HG02610 (cell line): ENCODE results near the gene MAPK8IP1.

Source experiments
- ATAC-seq: cut with Tn5 transposase; IDR thresholded peaks from one replicate; pipeline ENCODE4 v1.9.1; 2021; ENCODE audit warnings: mild to moderate bottlenecking, moderate library complexity; ENCODE audit not compliant: unreplicated experiment

Gene MAPK8IP1

DNA sequence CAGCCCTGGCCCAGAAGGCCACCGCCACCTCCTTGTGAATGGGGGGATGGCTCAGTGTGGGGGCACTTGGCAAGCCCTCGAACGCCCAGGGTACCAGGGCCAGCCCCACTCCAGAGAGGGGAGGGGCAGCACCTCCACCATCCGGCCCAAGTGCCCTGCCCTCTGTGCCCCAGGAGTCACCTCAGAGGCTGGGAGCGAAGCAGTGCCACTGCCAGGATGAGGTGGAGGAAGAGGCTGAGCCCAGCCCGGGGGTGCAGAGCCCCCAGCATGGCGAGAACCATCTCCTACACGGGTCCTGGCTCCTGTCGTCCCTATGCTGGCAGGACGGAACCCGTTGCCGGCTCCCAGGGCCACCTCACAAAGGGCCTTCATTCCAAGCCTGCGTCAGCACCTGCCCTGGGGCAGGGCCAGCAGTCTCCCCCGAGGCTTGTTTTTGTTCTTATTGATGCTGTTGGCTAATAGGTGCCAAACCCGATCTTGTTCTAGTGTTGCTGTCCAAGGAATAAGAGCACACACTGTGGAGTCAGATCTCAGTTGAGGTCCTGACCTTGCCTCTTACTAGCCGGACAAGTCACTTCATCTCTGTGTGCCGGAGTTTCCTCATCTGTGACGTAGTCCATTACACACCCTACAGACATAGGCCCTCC, 21.6 kb downstream of the MAPK8IP1 start, which contains the start of gene FREY1:
TSS of gene FREY1 (minus strand) at position 307 of the 647 bp plus-strand sequence. CDS start at position 281, 26 bp downstream.
- ATAC-seq, result no peak

- ATAC-seq, result no peak
These were observed 22.5 kb downstream of the MAPK8IP1 start for GRCh38 chr11:45907911-45908370.

DNA sequence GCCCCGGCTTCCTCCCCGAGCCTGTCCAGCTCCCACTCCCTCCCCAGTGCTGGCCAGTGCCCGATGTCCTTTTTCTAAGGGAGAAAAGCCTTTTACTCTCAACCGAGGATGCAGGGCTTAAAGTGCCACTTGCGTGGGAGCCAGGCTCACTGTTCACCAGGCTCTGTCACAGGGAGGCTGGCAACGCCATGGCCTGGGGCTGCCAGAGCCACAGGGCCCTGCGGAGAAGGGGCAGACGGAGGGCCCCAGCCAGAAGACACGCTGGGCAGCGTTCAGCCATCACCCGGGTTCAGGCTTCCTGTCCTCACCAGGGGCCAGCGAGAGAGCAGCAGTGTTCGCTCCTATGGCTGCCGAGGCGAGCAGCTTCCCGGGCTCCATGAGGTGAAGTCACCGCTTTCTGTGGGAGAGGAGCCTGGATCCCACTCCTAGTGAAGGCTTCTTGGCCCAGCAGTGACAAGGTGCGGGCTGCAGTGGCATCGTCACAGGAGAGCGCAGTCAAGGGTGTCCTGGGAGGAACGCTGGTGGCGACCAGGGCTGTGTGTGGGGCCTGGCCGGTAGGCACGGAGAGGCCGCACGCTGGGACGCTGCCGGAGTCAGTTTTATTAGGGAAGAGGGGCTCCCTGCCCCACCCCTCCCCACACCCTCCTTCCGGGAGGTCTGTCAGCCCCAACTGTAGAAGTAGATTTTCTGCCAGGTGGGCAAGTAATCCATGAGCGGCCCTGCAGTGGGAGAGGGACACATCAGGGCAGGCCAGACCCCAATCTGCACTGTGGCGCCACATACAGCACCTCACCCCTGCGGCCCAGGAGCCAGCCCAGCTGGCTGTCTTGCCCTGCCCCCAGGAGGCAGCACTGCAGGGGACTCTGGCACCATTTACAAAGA, 24.4 kb downstream of the MAPK8IP1 start:
- no peak for ATAC-seq

GRCh38 chr11:45910623-45911022, 25.2 kb downstream of the MAPK8IP1 start:
- ATAC-seq, result no peak

DNA sequence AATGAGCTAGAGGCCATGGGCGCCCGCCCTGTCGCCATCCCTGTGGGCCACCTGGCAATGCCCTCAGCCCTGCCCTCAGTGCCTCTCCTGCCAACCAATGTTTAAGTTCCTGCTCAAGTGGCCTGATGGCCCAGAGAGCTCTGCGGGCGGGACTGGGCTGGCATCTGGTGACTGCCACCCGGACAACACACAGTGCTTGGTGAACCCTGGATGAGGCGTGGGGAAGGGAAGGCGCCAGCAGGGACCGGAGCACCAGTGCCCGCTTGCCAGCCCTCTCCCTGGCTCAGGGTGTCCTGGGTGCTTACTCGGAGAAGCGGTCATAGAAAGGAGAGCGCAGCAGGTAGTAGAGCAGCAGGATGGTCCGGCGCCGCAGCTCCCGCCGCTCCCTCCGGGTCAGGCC, 28.1 kb downstream of the MAPK8IP1 start:
- ATAC-seq, result no peak

- no peak for ATAC-seq
These were observed 28.6 kb downstream of the MAPK8IP1 start for GRCh38 chr11:45913942-45914635.

DNA sequence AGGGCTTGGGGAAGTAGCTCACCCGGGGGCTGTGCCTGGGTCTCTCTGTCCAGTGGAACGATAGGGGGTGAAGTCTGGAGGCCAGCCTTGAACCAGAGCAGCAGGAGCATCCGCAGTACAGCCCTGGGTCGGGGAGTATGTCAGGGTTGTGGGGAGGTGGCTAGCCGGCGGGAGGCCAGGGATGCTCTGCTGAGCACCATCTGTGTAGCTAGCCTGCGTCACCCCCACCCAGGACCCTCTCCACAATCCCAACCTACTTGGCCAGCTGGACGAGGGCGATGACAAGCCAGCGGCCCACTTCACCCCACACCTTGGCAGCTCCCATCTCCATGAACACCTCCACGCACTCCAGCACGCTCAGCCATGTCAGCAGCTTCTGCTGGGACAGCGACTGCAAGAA, 30.0 kb downstream of the MAPK8IP1 start:
- ATAC-seq, result no peak

- no peak for ATAC-seq
These were observed 31.8 kb downstream of the MAPK8IP1 start for GRCh38 chr11:45917286-45917622.

- peak; percentile 93 for ATAC-seq
These were observed 32.3 kb downstream of the MAPK8IP1 start, which contains the start of gene PEX16 for GRCh38 chr11:45917623-45918330. Gene PEX16, minus strand, starts transcription at chr11:45917877. Its CDS starts 66 bp downstream, at chr11:45917811.

GRCh38 chr11:45918331-45918941, 33.0 kb downstream of the MAPK8IP1 start:
- peak; percentile 34 for ATAC-seq

GRCh38 chr11:45918962-45919675, 33.7 kb downstream of the MAPK8IP1 start:
- no peak for ATAC-seq

- ATAC-seq, result no peak
These were observed 34.5 kb downstream of the MAPK8IP1 start for GRCh38 chr11:45919806-45920530.

DNA sequence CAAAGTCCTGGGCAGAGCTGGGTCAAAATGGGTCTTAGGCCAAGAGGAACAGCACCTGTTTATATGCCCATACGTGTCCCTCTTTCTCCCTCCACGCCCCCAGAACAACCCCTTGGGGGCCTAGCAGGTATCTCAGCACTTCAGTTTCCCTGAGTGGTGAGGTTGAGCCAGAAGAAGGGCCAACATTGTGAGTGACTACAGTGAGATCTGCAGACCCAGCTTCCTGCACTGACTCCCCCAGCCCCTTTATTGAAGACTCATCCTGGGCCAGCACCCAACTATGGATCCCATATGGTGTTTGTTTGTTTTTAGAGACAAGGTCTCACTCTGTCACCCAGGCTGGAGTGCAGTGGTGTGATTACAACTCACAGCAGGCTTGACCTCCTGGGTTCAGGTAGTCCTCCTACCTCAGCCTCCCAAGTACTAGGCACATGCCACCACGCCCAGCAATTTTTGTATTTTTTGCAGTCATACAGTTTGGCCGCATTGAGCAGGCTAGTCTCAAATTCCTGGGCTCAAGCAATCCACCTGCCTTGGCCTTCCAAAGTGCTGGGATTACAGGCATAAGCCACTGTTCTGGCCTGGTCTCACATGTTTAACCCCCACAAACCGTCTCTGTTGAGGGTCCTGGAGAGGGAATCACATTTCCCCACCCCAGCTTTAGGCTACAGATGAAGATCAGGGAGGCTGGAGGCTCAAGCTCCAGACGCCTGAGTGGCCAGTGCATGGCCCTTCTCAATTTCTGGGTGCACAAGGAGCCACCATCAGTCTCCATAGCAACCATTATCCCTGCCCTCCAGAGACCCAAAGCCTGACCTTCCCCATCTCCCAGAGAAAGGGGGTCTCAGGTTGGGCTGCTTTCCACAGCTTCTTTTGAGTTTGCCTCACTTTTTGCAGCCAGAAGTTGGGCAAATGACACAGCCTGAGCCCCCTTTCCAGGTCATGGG, 35.4 kb downstream of the MAPK8IP1 start:
- no peak for ATAC-seq

- no peak for ATAC-seq
These were observed 36.3 kb downstream of the MAPK8IP1 start for GRCh38 chr11:45921561-45922424.

DNA sequence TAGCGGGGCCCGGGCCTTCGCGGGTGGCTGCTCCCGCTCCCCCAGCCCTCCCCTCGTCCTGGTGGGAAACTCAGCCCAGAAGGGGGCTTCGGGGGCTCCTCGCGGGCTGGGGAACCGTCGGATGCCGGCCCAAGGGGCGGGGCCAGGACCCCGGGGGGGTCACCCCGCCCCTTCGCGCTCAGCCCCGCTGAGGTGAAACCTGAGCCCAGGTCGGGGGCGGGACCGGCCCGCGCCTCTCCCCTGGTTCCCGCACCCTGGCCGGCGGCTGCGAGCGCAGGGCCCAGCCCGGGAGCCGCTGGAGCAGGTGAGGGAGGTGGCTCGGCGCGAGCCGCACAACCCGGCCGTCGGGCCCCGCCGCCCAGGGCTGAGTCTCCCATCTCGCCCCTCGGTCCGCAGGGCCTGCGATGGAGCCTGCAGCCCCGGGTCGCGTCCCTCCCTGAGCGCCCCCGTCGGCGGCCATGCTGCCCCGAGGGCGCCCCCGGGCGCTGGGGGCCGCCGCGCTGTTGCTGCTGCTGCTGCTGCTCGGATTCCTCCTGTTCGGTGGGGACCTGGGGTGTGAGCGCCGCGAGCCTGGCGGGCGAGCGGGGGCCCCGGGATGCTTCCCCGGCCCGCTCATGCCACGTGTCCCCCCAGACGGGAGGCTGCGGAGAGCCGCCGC, 37.1 kb downstream of the MAPK8IP1 start, which contains the start of gene LARGE2:
TSS of gene LARGE2 (plus strand) at position 232 of the 658 bp plus-strand sequence. CDS start at position 459, 227 bp downstream.
- no peak for ATAC-seq
